ENCODE data around the gene WRAP53.

DNA sequence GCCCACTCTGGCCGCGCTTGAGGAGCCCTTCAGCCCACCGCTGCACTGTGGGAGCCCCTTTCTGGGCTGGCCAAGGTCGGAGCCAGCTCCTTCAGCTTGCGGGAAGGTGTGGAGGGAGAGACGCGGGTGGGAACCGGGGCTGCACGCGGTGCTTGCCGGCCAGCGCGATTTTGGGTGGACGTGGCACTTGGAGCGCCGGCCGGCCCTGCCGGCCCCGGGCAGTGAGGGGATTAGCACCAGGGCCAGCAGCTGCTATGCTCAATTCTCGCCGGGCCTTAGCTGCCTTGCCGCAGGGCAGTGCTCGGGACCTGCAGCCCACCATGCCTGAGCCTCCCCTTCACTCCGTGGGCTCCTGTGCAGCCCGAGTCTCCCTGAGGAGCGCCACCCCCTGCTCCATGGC, 47.5 kb upstream of the WRAP53 start:
- TF ChIP-seq, protein P1, sequence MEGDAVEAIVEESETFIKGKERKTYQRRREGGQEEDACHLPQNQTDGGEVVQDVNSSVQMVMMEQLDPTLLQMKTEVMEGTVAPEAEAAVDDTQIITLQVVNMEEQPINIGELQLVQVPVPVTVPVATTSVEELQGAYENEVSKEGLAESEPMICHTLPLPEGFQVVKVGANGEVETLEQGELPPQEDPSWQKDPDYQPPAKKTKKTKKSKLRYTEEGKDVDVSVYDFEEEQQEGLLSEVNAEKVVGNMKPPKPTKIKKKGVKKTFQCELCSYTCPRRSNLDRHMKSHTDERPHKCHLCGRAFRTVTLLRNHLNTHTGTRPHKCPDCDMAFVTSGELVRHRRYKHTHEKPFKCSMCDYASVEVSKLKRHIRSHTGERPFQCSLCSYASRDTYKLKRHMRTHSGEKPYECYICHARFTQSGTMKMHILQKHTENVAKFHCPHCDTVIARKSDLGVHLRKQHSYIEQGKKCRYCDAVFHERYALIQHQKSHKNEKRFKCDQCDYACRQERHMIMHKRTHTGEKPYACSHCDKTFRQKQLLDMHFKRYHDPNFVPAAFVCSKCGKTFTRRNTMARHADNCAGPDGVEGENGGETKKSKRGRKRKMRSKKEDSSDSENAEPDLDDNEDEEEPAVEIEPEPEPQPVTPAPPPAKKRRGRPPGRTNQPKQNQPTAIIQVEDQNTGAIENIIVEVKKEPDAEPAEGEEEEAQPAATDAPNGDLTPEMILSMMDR (IDR thresholded peaks at IDR 0.05) = no peak
- TF ChIP-seq POLR2A (IDR thresholded peaks at IDR 0.05) = no peak
